H9 (cell line): ENCODE results near the gene PDK4. TPM values are rescaled to one million over a fixed set of nuclear protein-coding genes. Genes with fewer than 3 reads are reported as not detected.

Experiments used
- DNase-seq: peaks from one replicate; pipeline ENCODE4 v3.0.0-alpha.2; 2017
- H2AFZ ChIP-seq: one replicate; pipeline ENCODE4 v1.6.1; 2013; ENCODE audit warnings: mild to moderate bottlenecking, low read length, control low read depth, moderate library complexity
- H2AK5ac ChIP-seq: 2 replicates; pipeline ENCODE4 v1.6.1; 2013; ENCODE audit warnings: low read length, control low read depth, mixed read lengths; ENCODE audit not compliant: insufficient read length
- H2BK120ac ChIP-seq: one replicate; pipeline ENCODE4 v1.6.1; 2013; ENCODE audit warnings: low read depth, mild to moderate bottlenecking, low read length, control low read depth, inconsistent platforms; ENCODE audit not compliant: poor library complexity, severe bottlenecking
- H2BK12ac ChIP-seq: 2 replicates; pipeline ENCODE4 v1.6.1; 2013; ENCODE audit warnings: low read length, control low read depth, mixed read lengths, low read depth; ENCODE audit not compliant: insufficient read length
- H2BK15ac ChIP-seq: 2 replicates; pipeline ENCODE4 v1.6.1; 2013; ENCODE audit warnings: low read depth, low read length, control low read depth
- H2BK20ac ChIP-seq: one replicate; pipeline ENCODE4 v1.6.1; 2013; ENCODE audit warnings: low read depth, mild to moderate bottlenecking, low read length, control low read depth, inconsistent platforms; ENCODE audit not compliant: poor library complexity, severe bottlenecking
- H2BK5ac ChIP-seq: 2 replicates; pipeline ENCODE4 v1.6.1; 2013; ENCODE audit warnings: low read length, control low read depth, mixed read lengths; ENCODE audit not compliant: insufficient read length
- H3K14ac ChIP-seq: 2 replicates; pipeline ENCODE4 v1.6.1; 2013; ENCODE audit warnings: low read length, control low read depth; ENCODE audit not compliant: insufficient read depth
- H3K18ac ChIP-seq: 2 replicates; pipeline ENCODE4 v1.6.1; 2013; ENCODE audit warnings: low read depth, mild to moderate bottlenecking, mixed read lengths, low read length, control low read depth; ENCODE audit not compliant: insufficient read length
- H3K23ac ChIP-seq: 2 replicates; pipeline ENCODE4 v1.6.1; 2013; ENCODE audit warnings: low read length, control low read depth, mixed read lengths, low read depth; ENCODE audit not compliant: insufficient read length
- H3K23me2 ChIP-seq: 2 replicates; pipeline ENCODE4 v1.6.1; 2013; ENCODE audit warnings: low read depth, mild to moderate bottlenecking, mixed read lengths, low read length, control low read depth; ENCODE audit not compliant: insufficient read length, poor library complexity, severe bottlenecking
- H3K27ac ChIP-seq: 2 replicates; pipeline ENCODE4 v1.5.1; 2013; ENCODE audit warnings: low read length, control low read depth, mixed read lengths, low read depth; ENCODE audit not compliant: insufficient read length
- H3K27me3 ChIP-seq: 2 replicates; pipeline ENCODE4 v1.6.1; 2013; ENCODE audit warnings: low read length, control low read depth, inconsistent platforms; ENCODE audit not compliant: insufficient read depth
- H3K4ac ChIP-seq: 2 replicates; pipeline ENCODE4 v1.6.1; 2013; ENCODE audit warnings: low read depth, mild to moderate bottlenecking, control low read depth, inconsistent platforms, low read length, moderate library complexity
- H3K4me1 ChIP-seq: 2 replicates; pipeline ENCODE4 v1.6.1; 2013; ENCODE audit warnings: low read length, control low read depth, inconsistent platforms; ENCODE audit not compliant: insufficient read depth
- H3K4me2 ChIP-seq: 2 replicates; pipeline ENCODE4 v1.6.1; 2013; ENCODE audit warnings: low read length, control low read depth, mixed read lengths; ENCODE audit not compliant: insufficient read length, insufficient read depth
- H3K56ac ChIP-seq: 2 replicates; pipeline ENCODE4 v1.6.1; 2013; ENCODE audit warnings: low read depth, mild to moderate bottlenecking, mixed read lengths, low read length, control low read depth; ENCODE audit not compliant: insufficient read length
- H3K79me1 ChIP-seq: 2 replicates; pipeline ENCODE4 v1.6.1; 2013; ENCODE audit warnings: low read depth, mild to moderate bottlenecking, moderate library complexity, low read length, control low read depth, inconsistent platforms; ENCODE audit not compliant: insufficient read depth, poor library complexity, severe bottlenecking
- H3K79me2 ChIP-seq: 2 replicates; pipeline ENCODE4 v1.6.1; 2013; ENCODE audit warnings: low read length, control low read depth, inconsistent platforms; ENCODE audit not compliant: insufficient read depth
- H3K9ac ChIP-seq: 2 replicates; pipeline ENCODE4 v1.6.1; 2013; ENCODE audit warnings: low read length, control low read depth, mixed read lengths; ENCODE audit not compliant: insufficient read length; ENCODE audit errors: extremely low read depth
- H3K9me3 ChIP-seq: one replicate; pipeline ENCODE4 v1.6.1; 2013; ENCODE audit warnings: low read depth, low read length, inconsistent platforms; ENCODE audit not compliant: control insufficient read depth
- H3T11ph ChIP-seq: one replicate; pipeline ENCODE4 v1.6.1; 2013; ENCODE audit warnings: mild to moderate bottlenecking, low read length, control low read depth, inconsistent platforms
- H4K20me1 ChIP-seq: one replicate; pipeline ENCODE4 v1.6.1; 2013; ENCODE audit not compliant: control insufficient read depth, insufficient read length, insufficient read depth
- H4K5ac ChIP-seq: 2 replicates; pipeline ENCODE4 v1.6.1; 2013; ENCODE audit warnings: low read depth, mild to moderate bottlenecking, mixed read lengths, low read length, control low read depth; ENCODE audit not compliant: insufficient read length
- H4K8ac ChIP-seq: replicated peaks from 2 replicates; pipeline ENCODE4 v1.6.1; 2013; ENCODE audit warnings: low read length, control low read depth, mixed read lengths, low read depth; ENCODE audit not compliant: insufficient read length
- H4K91ac ChIP-seq: 2 replicates; pipeline ENCODE4 v1.6.1; 2013; ENCODE audit warnings: low read depth, mild to moderate bottlenecking, moderate library complexity, mixed read lengths, low read length, control low read depth; ENCODE audit not compliant: insufficient read length
- H3K27ac Mint-ChIP-seq, 3 experiments: 2 replicates in 2 of 3; 3 replicates in 1 of 3; pipeline ENCODE4 v1.8.0; 2020 to 2021; ENCODE audit warnings: mixed read lengths in 3 of 3, mild to moderate bottlenecking in 1 of 3, moderate library complexity in 1 of 3
- H3K27me3 Mint-ChIP-seq: 2 replicates; pipeline ENCODE4 v1.8.0; 2021; ENCODE audit warnings: low read depth, mild to moderate bottlenecking, moderate library complexity, mixed read lengths
- H3K36me3 Mint-ChIP-seq, 3 experiments: 2 replicates in 2 of 3; 3 replicates in 1 of 3; pipeline ENCODE4 v1.8.0; 2020 to 2021; ENCODE audit warnings: low read depth in 3 of 3, mixed read lengths in 3 of 3; ENCODE audit not compliant: insufficient read depth in 1 of 3
- H3K4me1 Mint-ChIP-seq, 2 experiments: 2 replicates each; pipeline ENCODE4 v1.8.0; 2020; ENCODE audit warnings: mixed read lengths in 2 of 2
- H3K4me3 Mint-ChIP-seq, 2 experiments: 2 replicates in 1 of 2; 3 replicates in 1 of 2; pipeline ENCODE4 v1.8.0; 2020 to 2021; ENCODE audit warnings: mild to moderate bottlenecking in 2 of 2, mixed read lengths in 2 of 2, moderate library complexity in 1 of 2
- H3K9me3 Mint-ChIP-seq, 2 experiments: 2 replicates in 1 of 2; 3 replicates in 1 of 2; pipeline ENCODE4 v1.8.0; 2020; ENCODE audit warnings: mild to moderate bottlenecking in 2 of 2, mixed read lengths in 2 of 2, moderate library complexity in 1 of 2
- CTCF ChIP-seq: fragments of 200-600 bp; sonication (generic); conservative IDR thresholded peaks from 3 replicates; pipeline ENCODE4 v1.8.0; 2021; ENCODE audit warnings: antibody characterized with exemption, mild to moderate bottlenecking
- WGBS: extraction: QIAGEN DNeasy Blood & Tissue Kit; methylation state at CpG from one replicate; pipeline ENCODE4 v1.1.7; 2013; ENCODE audit warnings: missing lambda C conversion rate, low lambda C conversion rate, mixed read lengths; ENCODE audit not compliant: insufficient read length; ENCODE audit errors: extremely low coverage; 5-methylcytosine and 5-hydroxymethylcytosine counted together
- total RNA-seq: library from RNA; stranded (reverse); gene quantifications from 2 replicates; pipeline ENCODE4 v1.2.1, GENCODE V29; 2021

Gene PDK4
- total RNA-seq, 1 experiment from 2014 or later = not detected

- Histone ChIP-seq H3K4me2 (no peak overlapping the region), H4K8ac (no peak overlapping the region), H3K23ac (no peak overlapping the region), H2BK15ac (no peak overlapping the region), H2AFZ (no peak overlapping the region), H4K20me1 (no peaks in the 10 kb centered on the region), H2BK20ac (no peak overlapping the region), H3K4me1 (no peaks in the 10 kb centered on the region), H2BK12ac (no peak overlapping the region), H4K5ac (no peak overlapping the region), H3K27me3 (no peaks in the 10 kb centered on the region; the same call in 1 of the 2 replicates), H3K79me2 (no peaks in the 10 kb centered on the region), H2BK5ac (no peak overlapping the region), H3K23me2 (peaks cover 3% of the 10 kb centered on the region), H3K18ac (no peak overlapping the region), H2AK5ac (no peak overlapping the region), H3K27ac (no peak overlapping the region), H3K9ac (no peak overlapping the region), H3K4ac (no peak overlapping the region), H2BK120ac (no peak overlapping the region), H3T11ph (no peak overlapping the region), H3K56ac (no peak overlapping the region), H4K91ac (no peak overlapping the region), H3K9me3 (no peaks in the 10 kb centered on the region), H3K14ac (no peak overlapping the region), H3K79me1 (no peaks in the 10 kb centered on the region)
- H3K27me3 Mint-ChIP-seq = peaks cover 63% of the 10 kb centered on the region
- H3K4me1 Mint-ChIP-seq = peaks cover 0 to 6% of the 10 kb centered on the region in 2 experiments; a peak in 1 of 4 replicates
- no peak overlapping the region for H3K27ac Mint-ChIP-seq
- WGBS = no CpG with 5 or more reads among the region's 4 CpGs
- no peak for DNase-seq
- H3K36me3 Mint-ChIP-seq = no peaks in the 10 kb centered on the region; a peak in 1 of 7 replicates
- H3K9me3 Mint-ChIP-seq = peaks cover 7 to 15% of the 10 kb centered on the region in 2 experiments; a peak in 3 of 5 replicates
- no peak overlapping the region for H3K4me3 Mint-ChIP-seq
- no peak for TF ChIP-seq CTCF
Observed at GRCh38 chr7:95601316-95601715, 5.0 kb upstream of the PDK4 start.
